Hematopoietic multipotent progenitor cell treated with erythropoietin and hydrocortisone succinate and interleukin-3 and kit ligand, for 4 days (in vitro differentiated cells): Measurements from ENCODE around the gene PTGES2.

Experiments
- DNase-seq: peaks from one replicate; pipeline ENCODE4 v3.0.0-alpha.2; 2015

Gene PTGES2

GRCh38 chr9:128102861-128103588, 24.5 kb downstream of the PTGES2 start:
- DNase-seq = no peak

- no peak for DNase-seq
These were observed 25.3 kb downstream of the PTGES2 start for GRCh38 chr9:128102196-128102595.

- DNase-seq = no peak
These were observed 25.8 kb downstream of the PTGES2 start for GRCh38 chr9:128101690-128102089.

- no peak for DNase-seq
These were observed 26.3 kb downstream of the PTGES2 start for GRCh38 chr9:128101231-128101661.

GRCh38 chr9:128100581-128100980, 26.9 kb downstream of the PTGES2 start:
- DNase-seq = no peak

GRCh38 chr9:128099932-128100491, 27.5 kb downstream of the PTGES2 start:
- DNase-seq = no peak

GRCh38 chr9:128099231-128099931, 28.1 kb downstream of the PTGES2 start:
- no peak for DNase-seq

- DNase-seq = peak; percentile 95
These were observed 29.0 kb downstream of the PTGES2 start for GRCh38 chr9:128098297-128099230.

GRCh38 chr9:128097543-128098296, 29.8 kb downstream of the PTGES2 start:
- no peak for DNase-seq

- DNase-seq = peak; percentile 54
These were observed 30.7 kb downstream of the PTGES2 start for GRCh38 chr9:128096616-128097536.

GRCh38 chr9:128094950-128095544, 32.5 kb downstream of the PTGES2 start:
- no peak for DNase-seq

GRCh38 chr9:128094166-128094949, 33.2 kb downstream of the PTGES2 start:
- DNase-seq = peak; percentile 98

GRCh38 chr9:128093011-128093410, 34.5 kb downstream of the PTGES2 start:
- DNase-seq = no peak

- no peak for DNase-seq
These were observed 35.1 kb downstream of the PTGES2 start for GRCh38 chr9:128092199-128092977.

- no peak for DNase-seq
These were observed 36.0 kb downstream of the PTGES2 start for GRCh38 chr9:128091571-128091970.

- no peak for DNase-seq
These were observed 36.4 kb downstream of the PTGES2 start for GRCh38 chr9:128091144-128091543.

GRCh38 chr9:128089299-128089698, 38.2 kb downstream of the PTGES2 start:
- no peak for DNase-seq

- DNase-seq = no peak
These were observed 39.1 kb downstream of the PTGES2 start for GRCh38 chr9:128088253-128088945.
